ENCODE results near the gene ATXN7L3.

Gene ATXN7L3

GRCh38 chr17:44186307-44187130 is 13.2 kb downstream of the ATXN7L3 start, which contains the start of gene TMUB2:
TSS of gene TMUB2 (plus strand) at chr17:44186972. CDS start at chr17:44187709, 737 bp downstream.
- TF ChIP-seq, protein P1, sequence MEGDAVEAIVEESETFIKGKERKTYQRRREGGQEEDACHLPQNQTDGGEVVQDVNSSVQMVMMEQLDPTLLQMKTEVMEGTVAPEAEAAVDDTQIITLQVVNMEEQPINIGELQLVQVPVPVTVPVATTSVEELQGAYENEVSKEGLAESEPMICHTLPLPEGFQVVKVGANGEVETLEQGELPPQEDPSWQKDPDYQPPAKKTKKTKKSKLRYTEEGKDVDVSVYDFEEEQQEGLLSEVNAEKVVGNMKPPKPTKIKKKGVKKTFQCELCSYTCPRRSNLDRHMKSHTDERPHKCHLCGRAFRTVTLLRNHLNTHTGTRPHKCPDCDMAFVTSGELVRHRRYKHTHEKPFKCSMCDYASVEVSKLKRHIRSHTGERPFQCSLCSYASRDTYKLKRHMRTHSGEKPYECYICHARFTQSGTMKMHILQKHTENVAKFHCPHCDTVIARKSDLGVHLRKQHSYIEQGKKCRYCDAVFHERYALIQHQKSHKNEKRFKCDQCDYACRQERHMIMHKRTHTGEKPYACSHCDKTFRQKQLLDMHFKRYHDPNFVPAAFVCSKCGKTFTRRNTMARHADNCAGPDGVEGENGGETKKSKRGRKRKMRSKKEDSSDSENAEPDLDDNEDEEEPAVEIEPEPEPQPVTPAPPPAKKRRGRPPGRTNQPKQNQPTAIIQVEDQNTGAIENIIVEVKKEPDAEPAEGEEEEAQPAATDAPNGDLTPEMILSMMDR (IDR thresholded peaks at IDR 0.05; ENCODE audit: low read depth, low read length): no peak
- peak; percentile 100 for DNase-seq (ENCODE audit: low read depth, low spot score)
- peak within 1 kb of the TSS; percentile 99 for H3K4me3 ChIP-seq (ENCODE audit: low read depth, low read length)
- in situ Hi-C loops (cut with HindIII; ENCODE audit: low sequenced_read_pairs): no loop called here

DNA sequence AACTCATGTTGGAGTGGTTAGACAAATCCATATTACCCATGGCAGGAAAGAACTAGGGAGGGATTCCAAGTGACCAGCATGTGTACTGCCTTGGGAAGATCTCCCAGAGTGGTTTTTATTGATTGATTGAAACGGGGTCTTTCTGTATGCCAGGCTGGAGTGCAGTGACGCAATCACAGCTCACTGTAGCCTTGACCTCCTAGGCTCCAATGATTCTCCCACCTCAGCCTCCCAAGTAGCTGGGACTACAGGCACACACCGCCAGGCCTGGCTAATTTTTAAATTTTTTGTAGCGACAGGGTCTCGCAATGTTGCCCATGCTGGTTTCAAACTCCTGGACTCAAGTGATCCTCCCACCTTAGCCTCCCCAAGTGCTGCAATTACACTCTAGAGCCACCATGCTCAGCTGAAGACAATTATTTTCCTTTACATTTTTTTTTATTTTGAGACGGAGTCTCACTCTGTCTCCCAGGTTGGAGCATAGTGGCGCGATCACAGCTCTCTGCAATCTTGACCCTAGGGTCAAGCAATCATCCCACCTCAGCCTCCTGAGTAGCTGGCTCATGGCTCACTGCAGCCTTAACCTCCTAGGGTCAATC is 15.4 kb downstream of the ATXN7L3 start:
- no peak for DNase-seq (ENCODE audit: low read depth, low spot score)
- H3K4me3 ChIP-seq (ENCODE audit: low read depth, low read length): no peak overlapping the region
- in situ Hi-C loops (cut with HindIII; ENCODE audit: low sequenced_read_pairs): no loop called here
- TF ChIP-seq, protein P1 (IDR thresholded peaks at IDR 0.05; ENCODE audit: low read depth, low read length): no peak

DNA sequence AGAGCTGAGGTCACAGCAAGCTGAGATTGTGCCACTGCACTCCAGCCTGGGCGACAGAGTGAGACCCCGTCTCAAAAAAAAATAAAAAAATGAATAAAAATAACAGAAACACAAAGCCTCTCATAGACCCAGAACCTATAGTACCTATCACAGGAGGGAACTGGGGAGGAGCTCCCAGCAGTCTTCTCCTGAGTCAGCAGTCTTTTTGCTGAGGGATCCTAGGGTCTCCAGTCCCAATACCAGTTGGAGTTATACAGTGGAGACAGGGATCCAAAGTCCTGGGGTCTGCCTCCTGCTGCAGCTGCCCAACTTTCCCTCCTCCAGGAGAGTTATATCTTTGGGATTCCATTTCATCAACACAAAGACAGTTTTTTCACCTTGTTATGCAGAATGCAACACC is 16.7 kb downstream of the ATXN7L3 start:
- in situ Hi-C loops (cut with HindIII; ENCODE audit: low sequenced_read_pairs): no loop called here
- no peak for DNase-seq (ENCODE audit: low read depth, low spot score)
- H3K4me3 ChIP-seq (ENCODE audit: low read depth, low read length): no peak overlapping the region
- TF ChIP-seq, protein P1 (IDR thresholded peaks at IDR 0.05; ENCODE audit: low read depth, low read length): no peak

DNA sequence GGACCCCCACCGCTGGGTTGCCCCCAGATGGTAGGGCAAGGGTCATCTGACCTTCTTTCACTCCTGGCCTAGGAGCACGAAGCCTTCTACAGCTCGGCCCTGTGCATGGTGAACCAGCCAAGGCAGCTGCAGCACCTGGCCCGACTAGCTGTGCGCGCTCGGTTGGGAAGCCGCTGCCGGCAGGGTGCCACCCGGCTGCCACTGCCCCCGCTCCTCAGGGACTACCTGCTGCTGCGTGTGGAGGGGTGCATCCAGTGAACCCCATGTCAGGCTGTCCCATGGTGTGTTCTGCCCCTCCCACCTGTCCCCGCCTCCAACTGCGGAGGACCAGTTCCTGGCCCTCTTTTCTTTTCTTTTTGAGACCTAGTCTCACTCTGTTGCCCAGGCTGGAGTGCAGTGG is 21.6 kb downstream of the ATXN7L3 start:
- TF ChIP-seq, protein P1 (IDR thresholded peaks at IDR 0.05; ENCODE audit: low read depth, low read length): no peak
- in situ Hi-C loops (cut with HindIII; ENCODE audit: low sequenced_read_pairs): no loop called here
- no peak for DNase-seq (ENCODE audit: low read depth, low spot score)
- no peak overlapping the region for H3K4me3 ChIP-seq (ENCODE audit: low read depth, low read length)

GRCh38 chr17:44177640-44178039 is 22.0 kb downstream of the ATXN7L3 start:
- in situ Hi-C loops (cut with HindIII; ENCODE audit: low sequenced_read_pairs): no loop called here
- TF ChIP-seq, protein P1 (IDR thresholded peaks at IDR 0.05; ENCODE audit: low read depth, low read length): no peak
- DNase-seq (ENCODE audit: low read depth, low spot score): no peak
- H3K4me3 ChIP-seq (ENCODE audit: low read depth, low read length): no peak overlapping the region

- in situ Hi-C loops (cut with HindIII; ENCODE audit: low sequenced_read_pairs): no loop called here
- DNase-seq (ENCODE audit: low read depth, low spot score): no peak
- no peak overlapping the region for H3K4me3 ChIP-seq (ENCODE audit: low read depth, low read length)
- TF ChIP-seq, protein P1 (IDR thresholded peaks at IDR 0.05; ENCODE audit: low read depth, low read length): no peak
These were observed 22.8 kb downstream of the ATXN7L3 start for GRCh38 chr17:44176671-44177501.
